Vagina (tissue), 2 donors: ENCODE results near the gene F2.

Experiments
- CTCF ChIP-seq, 3 experiments: fragments of 450-650 bp in 2 of 3; fragments of 200-600 bp in 1 of 3; sonication (generic) in 1 of 3; IDR thresholded peaks; one replicate each; pipeline ENCODE4 v1.5.1; 2017 to 2019; ENCODE audit warnings: antibody characterized with exemption in 3 of 3, mild to moderate bottlenecking in 2 of 3, moderate library complexity in 2 of 3
- POLR2AphosphoS5 ChIP-seq, 2 donors: sonication (generic); formaldehyde crosslinking; IDR thresholded peaks; one replicate each; pipeline ENCODE4 v1.9.0; 2017; ENCODE audit warnings: antibody characterized with exemption in 2 of 2, mild to moderate bottlenecking in 2 of 2, low read depth in 1 of 2; ENCODE audit not compliant: insufficient read depth in 1 of 2

- TF ChIP-seq CTCF (IDR thresholded peaks at IDR 0.05): no peak
- no peak for TF ChIP-seq POLR2AphosphoS5 (IDR thresholded peaks at IDR 0.05; ENCODE audit: insufficient read depth in 1 of 2, low read depth in 1 of 2)
Observed at GRCh38 chr11:46727952-46728658, 9.1 kb downstream of the F2 start.
